Neural cell (in vitro differentiated cells): ENCODE data around the gene CAND1. TPM values are rescaled to one million over a fixed set of nuclear protein-coding genes. Genes with fewer than 3 reads are reported as not detected.

Source experiments
- H2AFZ ChIP-seq: fragments of 200-600, 300-800 bp; sonication (generic), shearing (Covaris generic); 2 replicates; pipeline ENCODE4 v1.6.0; 2014; ENCODE audit warnings: low read depth, mild to moderate bottlenecking, antibody characterized with exemption, low read length, moderate library complexity
- H3F3A ChIP-seq: fragments of 200-600 bp; shearing (Covaris generic); 2 replicates; pipeline ENCODE4 v1.6.1; 2016; ENCODE audit warnings: mild to moderate bottlenecking, moderate library complexity, mixed read lengths, antibody characterized with exemption, low read length; ENCODE audit not compliant: insufficient read depth, poor library complexity, severe bottlenecking
- H3K27ac ChIP-seq: fragments of 200-600, 300-800 bp; sonication (generic), shearing (Covaris generic); 2 replicates; pipeline ENCODE4 v1.5.1; 2014; ENCODE audit warnings: mild to moderate bottlenecking, low read length, moderate library complexity
- H3K27me3 ChIP-seq: fragments of 300-800, 200-600 bp; sonication (generic), shearing (Covaris generic); 2 replicates; pipeline ENCODE4 v1.6.0; 2014; ENCODE audit warnings: mild to moderate bottlenecking, low read depth, low read length, moderate library complexity; ENCODE audit not compliant: insufficient read depth
- H3K36me3 ChIP-seq: fragments of 300-800, 200-600 bp; sonication (generic), shearing (Covaris generic); 2 replicates; pipeline ENCODE4 v1.5.1; 2014; ENCODE audit warnings: mild to moderate bottlenecking, antibody characterized with exemption, low read length, moderate library complexity; ENCODE audit not compliant: insufficient read depth
- H3K4me2 ChIP-seq: fragments of 300-800, 200-600 bp; sonication (generic), shearing (Covaris generic); 2 replicates; pipeline ENCODE4 v1.6.0; 2014; ENCODE audit warnings: mild to moderate bottlenecking, low read length
- H3K4me3 ChIP-seq: fragments of 300-800, 200-600 bp; sonication (generic), shearing (Covaris generic); 2 replicates; pipeline ENCODE4 v1.5.1; 2014; ENCODE audit warnings: mild to moderate bottlenecking, low read length, moderate library complexity
- H3K79me2 ChIP-seq: fragments of 200-600 bp; shearing (Covaris generic); replicated peaks from 2 replicates; pipeline ENCODE4 v1.6.0; 2014; ENCODE audit warnings: mild to moderate bottlenecking, low read length, moderate library complexity; ENCODE audit not compliant: insufficient read depth
- H3K9ac ChIP-seq: fragments of 300-800, 200-600 bp; sonication (generic), shearing (Covaris generic); 2 replicates; pipeline ENCODE4 v1.6.1; 2016; ENCODE audit warnings: mild to moderate bottlenecking, low read length, mixed read lengths
- H3K9me2 ChIP-seq: fragments of 200-600 bp; shearing (Covaris generic); 2 replicates; pipeline ENCODE4 v1.6.1; 2016; ENCODE audit warnings: mild to moderate bottlenecking, low read length, mixed read lengths; ENCODE audit not compliant: insufficient read depth
- H3K9me3 ChIP-seq: fragments of 200-600, 300-800 bp; sonication (generic), shearing (Covaris generic); 2 replicates; pipeline ENCODE4 v1.6.1; 2016; ENCODE audit warnings: mild to moderate bottlenecking, mixed run types, low read length, moderate library complexity, mixed read lengths
- H4K20me1 ChIP-seq: fragments of 200-600 bp; shearing (Covaris generic); 2 replicates; pipeline ENCODE4 v1.6.1; 2016; ENCODE audit warnings: mild to moderate bottlenecking, mixed run types; ENCODE audit not compliant: insufficient read depth
- CTCF ChIP-seq: fragments of 450-650 bp; IDR thresholded peaks from 2 replicates; pipeline ENCODE4 v1.5.1; 2014; ENCODE audit warnings: antibody characterized with exemption, mild to moderate bottlenecking, moderate library complexity; ENCODE audit not compliant: poor library complexity, severe bottlenecking
- EZH2 ChIP-seq: fragments of 200-600, 300-800 bp; shearing (Covaris generic), sonication (generic); IDR thresholded peaks from 2 replicates; pipeline ENCODE4 v1.6.1; 2014; ENCODE audit warnings: antibody characterized with exemption, low read length, borderline replicate concordance, mild to moderate bottlenecking; ENCODE audit not compliant: insufficient read depth, poor library complexity, severe bottlenecking
- MXI1 ChIP-seq: fragments of 450-650 bp; conservative IDR thresholded peaks from 2 replicates; pipeline ENCODE4 v1.6.1; 2014; ENCODE audit warnings: antibody characterized with exemption, mild to moderate bottlenecking; ENCODE audit not compliant: poor library complexity, severe bottlenecking
- POLR2AphosphoS5 ChIP-seq: IDR thresholded peaks from 2 replicates; pipeline ENCODE4 v1.6.1; 2012
- REST ChIP-seq: IDR thresholded peaks from 2 replicates; pipeline ENCODE4 v1.6.1; 2012; ENCODE audit warnings: borderline replicate concordance
- SMC3 ChIP-seq: fragments of 450-650 bp; conservative IDR thresholded peaks from 2 replicates; pipeline ENCODE4 v1.6.1; 2014; ENCODE audit warnings: antibody characterized with exemption, mild to moderate bottlenecking, moderate library complexity; ENCODE audit not compliant: poor library complexity
- TAF1 ChIP-seq: IDR thresholded peaks from 2 replicates; pipeline ENCODE4 v1.6.1; 2012; ENCODE audit warnings: low read depth
- polyA plus RNA-seq: library from polyadenylated mRNA; depleted of rRNA; stranded (reverse); fragments of >200 nt; gene quantifications from 2 replicates; pipeline ENCODE4 v1.2.3, GENCODE V29; 2014

The CAND1 gene
- polyA plus RNA-seq, 1 donor from 2014 or later: 132 TPM

- H3K27ac ChIP-seq: no peak overlapping the region
- H3K79me2 ChIP-seq: no peaks in the 10 kb centered on the region
- no peak overlapping the region for H2AFZ ChIP-seq
- H3K4me2 ChIP-seq: no peak overlapping the region
- no peaks in the 10 kb centered on the region for H3K9me2 ChIP-seq
- H3F3A ChIP-seq: no peaks in the 10 kb centered on the region
- H3K4me3 ChIP-seq: no peak overlapping the region
- no peaks in the 10 kb centered on the region for H4K20me1 ChIP-seq
- no peak for TF ChIP-seq SMC3
- H3K27me3 ChIP-seq: no peaks in the 10 kb centered on the region
- H3K9ac ChIP-seq: no peak overlapping the region
- peaks cover 27% of the 10 kb centered on the region for H3K36me3 ChIP-seq
- H3K9me3 ChIP-seq: no peaks in the 10 kb centered on the region
Observed at GRCh38 chr12:67305544-67305943, 36.4 kb downstream of the CAND1 start.

GRCh38 chr12:67306712-67307111 is 37.6 kb downstream of the CAND1 start:
- no peak overlapping the region for H3K27ac ChIP-seq
- peaks cover 27% of the 10 kb centered on the region for H3K36me3 ChIP-seq

More at GRCh38 chr12:67306712-67307111, 37.6 kb downstream of the CAND1 start:
- no peaks in the 10 kb centered on the region for H3F3A ChIP-seq
- no peaks in the 10 kb centered on the region for H3K9me3 ChIP-seq
- no peak overlapping the region for H2AFZ ChIP-seq
- H3K4me3 ChIP-seq: no peak overlapping the region
- H3K9ac ChIP-seq: no peak overlapping the region
- H3K27me3 ChIP-seq: no peaks in the 10 kb centered on the region
- H4K20me1 ChIP-seq: no peaks in the 10 kb centered on the region
- H3K79me2 ChIP-seq: no peaks in the 10 kb centered on the region
- no peak for TF ChIP-seq REST
- TF ChIP-seq TAF1: no peak
- TF ChIP-seq SMC3: no peak
- TF ChIP-seq EZH2: no peak
- no peak for TF ChIP-seq CTCF
- no peak for TF ChIP-seq POLR2AphosphoS5
- no peak for TF ChIP-seq MXI1
- no peaks in the 10 kb centered on the region for H3K9me2 ChIP-seq
- no peak overlapping the region for H3K4me2 ChIP-seq
